HG03175 (cell line): ENCODE results near the gene AFAP1.

ENCODE experiments used
- ATAC-seq: cut with Tn5 transposase; IDR thresholded peaks from one replicate; pipeline ENCODE4 v1.9.1; 2021; ENCODE audit warnings: mild to moderate bottlenecking, moderate library complexity; ENCODE audit not compliant: unreplicated experiment

The AFAP1 gene

DNA sequence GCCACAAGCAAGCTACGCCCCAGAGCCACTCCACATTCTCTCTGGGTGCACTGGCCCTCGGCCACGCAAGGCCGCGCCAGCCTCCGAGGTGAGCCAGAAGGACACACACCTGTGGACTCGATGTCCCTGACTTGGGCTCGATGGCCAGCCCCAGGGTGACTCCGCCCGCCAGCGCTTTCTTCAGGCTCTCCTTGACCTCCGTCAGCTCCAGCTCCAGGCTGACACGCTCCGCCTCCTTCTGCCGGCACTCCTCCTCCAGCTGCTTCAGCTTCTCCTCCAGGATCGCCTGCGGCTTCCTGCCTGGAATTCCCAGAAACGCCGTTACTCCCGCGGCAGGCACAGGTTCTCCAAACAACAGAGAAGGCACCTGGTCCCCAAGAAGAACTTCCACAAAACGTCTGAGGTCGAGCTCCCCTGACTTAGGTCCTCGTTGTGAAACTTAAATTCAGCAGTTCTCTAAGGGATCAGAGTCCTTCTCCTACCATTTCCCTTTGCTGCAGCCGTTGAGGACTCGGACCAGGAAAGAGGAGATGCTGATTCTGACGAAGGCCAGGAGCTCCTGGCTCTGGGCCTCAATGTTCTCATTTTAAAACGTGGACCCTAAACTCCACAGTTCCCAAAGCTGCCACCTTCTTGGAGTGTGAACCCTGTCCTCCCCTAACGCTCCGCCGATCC, 166.8 kb downstream of the AFAP1 start:
- ATAC-seq = no peak

DNA sequence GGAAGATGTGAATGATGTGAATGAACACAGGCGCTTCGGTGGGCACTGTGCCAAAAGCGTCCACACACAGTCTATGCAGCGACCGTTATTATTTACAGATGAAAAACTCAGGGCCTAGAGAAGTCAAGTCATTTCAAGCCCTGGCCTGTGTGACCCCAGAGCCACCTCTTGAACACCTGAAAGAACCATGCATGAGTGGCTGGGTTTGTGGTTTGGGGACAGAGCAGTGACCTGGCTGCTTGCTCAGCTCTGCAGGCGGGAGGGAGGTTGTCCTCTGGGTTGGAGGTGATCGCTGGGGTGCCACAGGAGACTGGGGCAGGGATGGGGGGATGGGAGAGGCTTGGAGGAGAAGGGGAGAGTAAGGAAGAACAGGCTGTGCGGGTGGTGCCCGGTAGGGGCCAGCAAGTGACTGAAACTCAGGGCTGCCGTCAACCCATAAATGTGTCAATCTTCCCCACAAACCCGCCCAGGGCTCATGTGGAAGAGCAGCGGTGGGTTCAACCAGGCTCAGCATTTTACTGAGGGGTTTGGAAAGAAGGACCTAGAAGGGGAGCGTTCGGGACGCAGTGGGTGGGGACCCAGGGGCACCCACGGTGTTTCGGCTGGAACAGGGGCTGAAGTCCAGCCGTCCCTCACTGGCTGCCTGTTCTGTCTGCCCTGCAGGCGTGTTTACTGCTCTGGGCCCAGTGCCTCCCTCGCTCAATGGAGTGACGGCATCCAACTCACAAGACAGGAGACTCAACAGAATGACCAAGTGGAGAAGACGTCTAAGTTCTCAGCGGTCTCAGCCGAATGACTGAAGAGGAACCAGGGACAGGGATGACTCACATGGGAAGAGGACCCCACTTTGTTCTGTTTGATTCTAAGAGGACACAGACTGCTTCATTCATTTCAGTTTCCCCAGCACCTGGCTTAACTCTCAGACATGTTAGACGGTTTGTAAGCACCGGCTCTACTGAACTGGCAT, 167.8 kb downstream of the AFAP1 start:
- ATAC-seq = peak; percentile 93

DNA sequence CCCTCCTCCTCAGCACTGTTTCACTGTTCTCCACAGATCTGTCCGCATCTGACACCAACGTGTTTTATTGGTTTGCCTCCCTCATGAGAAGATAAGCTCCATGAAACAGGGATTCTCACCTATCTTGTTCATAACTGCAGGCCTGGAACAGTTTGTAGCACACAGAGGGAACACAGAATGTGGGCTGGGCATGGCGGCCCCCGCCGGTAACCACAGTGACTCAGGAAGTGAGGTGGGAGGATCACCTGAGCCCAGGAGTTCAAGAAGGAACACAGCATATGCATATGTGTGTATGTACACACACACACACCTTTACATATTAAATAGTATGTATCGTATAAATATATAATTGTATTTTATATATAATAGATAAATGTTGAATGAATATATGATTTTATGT, 168.6 kb downstream of the AFAP1 start:
- no peak for ATAC-seq

- no peak for ATAC-seq
These were observed 169.2 kb downstream of the AFAP1 start for GRCh38 chr4:7770224-7771050.

DNA sequence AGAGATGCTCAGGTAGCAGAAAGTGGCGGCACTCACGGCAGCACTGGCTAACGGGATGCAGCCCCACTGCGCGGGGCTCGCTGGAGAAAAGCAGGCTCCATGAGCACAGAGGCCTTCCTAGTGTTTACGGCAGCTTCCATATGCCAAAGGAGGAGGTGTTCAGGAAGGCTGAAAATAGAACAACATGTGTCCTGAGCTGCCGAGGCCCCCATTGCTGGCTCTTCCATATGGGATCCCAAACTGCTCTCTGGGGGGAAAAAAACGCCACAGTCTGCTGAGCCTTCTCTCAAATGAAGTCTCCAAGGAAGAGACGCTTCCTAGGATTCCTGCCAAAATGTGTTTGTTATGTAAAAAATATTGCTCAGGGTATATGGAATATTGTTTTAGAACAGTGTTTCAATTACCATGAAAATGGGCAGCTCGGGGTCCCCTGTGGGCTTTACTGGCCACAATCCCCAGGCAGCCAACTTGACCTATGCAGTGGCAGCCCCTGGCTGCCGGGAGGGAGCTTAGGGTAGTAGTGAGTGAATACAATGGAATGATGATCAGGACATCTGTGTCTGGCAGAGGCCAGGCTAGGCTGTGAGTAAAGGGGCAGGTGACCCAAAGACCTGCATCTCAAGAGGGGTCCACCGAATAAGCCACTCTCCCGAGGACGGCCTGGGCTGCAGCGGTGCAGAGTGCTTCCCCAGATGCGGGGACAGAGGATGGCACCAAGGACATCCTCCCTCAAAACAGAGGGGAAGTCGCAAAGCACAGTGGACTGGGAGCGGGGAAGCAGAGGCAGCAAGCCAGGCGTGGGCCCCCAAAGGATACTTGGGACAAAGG, 170.1 kb downstream of the AFAP1 start:
- ATAC-seq = no peak

DNA sequence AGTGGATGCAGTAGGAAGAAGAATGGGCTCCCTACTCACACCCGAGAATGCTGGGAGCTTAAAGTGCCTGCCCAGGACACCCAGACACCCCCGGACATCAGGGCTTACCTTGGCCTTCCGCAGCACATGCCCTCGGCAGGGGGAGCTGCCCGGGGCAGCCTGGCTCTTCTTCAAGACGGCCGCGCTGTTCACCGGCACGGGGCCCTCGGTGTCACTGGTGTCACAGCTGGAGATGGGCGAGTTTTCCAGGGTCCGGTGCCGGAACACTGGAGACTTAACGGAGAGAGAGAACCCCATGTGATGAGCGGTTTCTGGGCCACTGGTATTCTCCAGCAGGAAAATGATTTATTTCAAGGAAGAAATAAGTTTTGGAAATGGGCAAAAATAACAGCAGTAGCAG, 170.9 kb downstream of the AFAP1 start:
- no peak for ATAC-seq

DNA sequence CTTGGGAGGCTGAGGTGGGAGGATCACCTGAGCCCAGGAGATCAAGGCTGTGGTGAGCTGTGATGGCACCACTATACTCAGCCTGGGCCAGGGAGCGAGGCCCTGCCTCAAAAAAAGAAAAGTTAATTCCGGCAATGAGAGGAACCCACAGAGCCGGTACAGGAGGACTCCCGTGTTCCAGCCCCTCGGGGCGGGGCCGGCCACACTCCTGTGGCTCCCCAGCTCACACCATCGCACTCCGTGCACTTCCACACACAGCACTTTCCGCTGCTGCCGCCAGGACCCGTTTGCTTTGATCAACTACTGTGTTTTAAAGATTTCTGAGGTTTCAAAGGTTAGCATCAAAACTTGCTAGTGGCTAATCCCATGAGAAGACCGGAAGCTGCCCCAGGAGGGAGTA, 171.7 kb downstream of the AFAP1 start:
- no peak for ATAC-seq

- no peak for ATAC-seq
These were observed 172.1 kb downstream of the AFAP1 start for GRCh38 chr4:7767526-7767925.

GRCh38 chr4:7766661-7767345, 172.9 kb downstream of the AFAP1 start:
- ATAC-seq = no peak

DNA sequence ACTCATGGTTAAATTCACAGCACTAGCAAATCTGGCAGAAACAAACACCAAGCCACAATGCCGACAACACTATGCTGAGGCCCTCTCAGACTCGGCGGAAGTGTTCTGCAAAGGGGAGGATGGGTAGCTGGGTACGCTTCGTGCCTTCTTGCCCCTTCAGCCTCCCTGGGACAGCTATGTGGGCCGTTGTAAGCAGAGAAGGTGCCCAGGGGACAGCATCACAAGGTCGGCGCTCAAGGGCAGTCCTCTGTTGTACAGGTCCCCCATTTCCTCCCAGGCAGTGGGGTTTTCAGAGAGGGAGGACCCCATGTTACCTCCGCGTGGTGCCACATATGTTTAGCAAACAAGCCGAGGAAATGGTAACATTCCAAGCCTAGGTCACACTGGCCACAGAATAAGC, 173.6 kb downstream of the AFAP1 start:
- ATAC-seq = no peak

GRCh38 chr4:7765666-7766065, 174.0 kb downstream of the AFAP1 start:
- no peak for ATAC-seq

- no peak for ATAC-seq
These were observed 175.2 kb downstream of the AFAP1 start for GRCh38 chr4:7764466-7764865.

GRCh38 chr4:7763788-7764187, 175.9 kb downstream of the AFAP1 start:
- no peak for ATAC-seq

- no peak for ATAC-seq
These were observed 176.6 kb downstream of the AFAP1 start for GRCh38 chr4:7763106-7763505.

- no peak for ATAC-seq
These were observed 177.2 kb downstream of the AFAP1 start for GRCh38 chr4:7762376-7763030.

DNA sequence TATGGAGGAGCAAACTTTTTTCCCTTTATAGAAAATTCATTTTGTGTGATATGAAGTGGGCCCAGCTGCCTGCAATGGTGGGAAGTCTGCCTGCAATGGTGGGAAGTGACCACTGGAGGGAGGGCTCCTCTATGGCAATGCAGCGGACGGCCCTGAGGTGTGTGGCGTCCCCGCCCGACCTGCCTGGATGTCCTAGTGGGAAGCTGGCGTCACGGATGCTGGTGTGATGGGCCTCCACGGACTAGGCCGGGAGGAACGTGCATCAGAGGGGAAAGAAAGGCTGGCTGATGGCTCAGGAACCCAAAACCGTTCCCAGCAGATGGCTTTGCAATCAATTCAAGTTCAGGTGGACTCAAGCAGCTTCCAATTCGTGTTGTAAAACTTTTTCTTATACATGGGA, 177.9 kb downstream of the AFAP1 start:
- peak; percentile 68 for ATAC-seq

DNA sequence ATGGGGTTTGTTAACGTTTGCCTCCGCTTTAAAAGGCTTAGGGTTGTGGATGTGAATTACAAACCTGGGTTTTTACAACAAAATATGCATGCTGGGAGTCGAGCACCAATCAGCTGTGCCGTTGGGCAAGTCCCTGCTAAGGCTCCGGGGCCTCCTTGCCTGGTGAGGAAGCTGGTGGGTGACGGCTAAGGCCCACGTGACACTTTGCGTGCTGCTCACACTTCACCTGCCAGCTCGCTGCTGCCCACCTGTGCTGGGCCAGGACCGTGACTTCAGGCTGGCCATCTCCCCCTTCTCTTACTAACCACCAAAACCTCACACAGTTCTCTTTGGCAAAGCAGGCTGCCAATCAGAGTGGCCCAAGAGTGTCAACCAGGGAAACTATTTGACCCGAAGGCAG, 178.3 kb downstream of the AFAP1 start:
- ATAC-seq = no peak

DNA sequence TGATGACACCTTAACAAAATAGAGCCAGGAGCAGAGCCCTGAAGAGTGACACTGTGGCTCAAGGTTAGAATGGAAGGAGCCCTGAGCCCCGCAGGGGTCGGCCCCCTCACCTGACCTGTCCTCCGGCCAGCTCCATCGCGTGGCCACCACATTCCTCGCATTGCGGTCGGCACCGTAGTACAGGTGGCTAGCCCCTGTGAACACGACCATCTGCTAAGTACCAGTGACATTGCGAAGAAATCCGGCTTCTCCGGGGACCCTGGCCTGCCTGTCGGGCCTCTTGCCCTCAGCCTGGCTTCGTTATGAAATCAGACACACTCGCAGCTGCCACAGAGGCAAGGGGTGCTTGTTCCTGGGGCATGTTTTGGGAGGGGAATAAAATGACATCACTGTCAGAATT, 179.0 kb downstream of the AFAP1 start:
- ATAC-seq = no peak

- no peak for ATAC-seq
These were observed 179.4 kb downstream of the AFAP1 start for GRCh38 chr4:7760228-7760627.
